ENCODE measurements around the gene PRKG2.
"Not testable (repeated sequence)": the region's sequence is repeated elsewhere in the genome, so short reads cannot be mapped to it uniquely, and the experiment has no call there.

Gene PRKG2

DNA sequence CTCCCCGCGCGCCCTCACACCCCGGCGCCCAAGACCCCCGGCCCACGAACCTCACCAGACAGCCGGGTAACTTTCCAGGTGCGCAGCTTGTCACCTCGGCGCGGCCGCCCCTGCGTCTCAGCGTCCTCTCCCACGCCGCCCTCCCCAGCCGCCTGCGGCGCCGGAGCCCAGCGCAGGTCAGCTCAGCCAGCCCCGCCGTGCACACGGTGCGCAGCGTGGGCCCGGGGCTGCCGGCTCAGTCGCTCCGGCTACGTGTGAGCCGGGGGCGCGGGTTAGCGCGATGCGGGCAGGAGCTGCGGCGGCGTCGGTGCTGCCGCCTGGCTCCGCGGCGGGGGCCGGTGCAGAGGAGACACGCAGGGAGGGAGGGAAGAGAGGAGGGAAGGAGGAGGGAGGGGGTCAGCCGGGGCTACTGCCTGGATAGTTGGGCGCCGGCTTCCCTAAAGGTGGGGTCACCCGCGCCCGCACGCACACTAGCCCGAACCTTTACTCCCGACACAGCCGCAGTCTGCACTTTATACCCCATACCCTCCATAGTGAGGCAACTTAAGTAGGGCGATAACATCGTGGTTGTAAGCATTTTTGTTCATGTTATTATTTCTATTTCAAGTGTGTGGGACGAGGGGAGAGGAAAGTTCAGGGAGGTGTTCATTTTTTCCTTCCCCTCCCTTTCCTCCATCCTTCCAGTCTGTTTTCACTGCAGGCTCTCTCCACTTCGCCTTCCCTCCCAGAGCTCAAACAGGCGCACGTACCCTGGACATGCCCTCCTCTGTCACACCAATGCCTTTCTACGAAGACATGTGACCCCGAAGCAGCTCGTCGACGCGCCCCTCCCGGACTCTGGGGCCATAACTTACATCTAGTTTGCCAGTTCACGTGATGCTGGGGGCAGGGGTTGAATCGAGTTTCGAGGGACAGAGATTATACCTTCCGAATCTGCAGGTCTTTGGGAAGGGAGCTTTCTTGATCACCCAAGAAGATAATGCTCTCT, at the start of gene PRKG2:
Gene PRKG2, minus strand, starts transcription at position 342 of the 988 bp plus-strand sequence. CDS start 10,175 bp downstream, outside the sequence.
- no peak for DNase-seq

- DNase-seq: peak in 2 of 3 donors; percentile 1 to 3
Measured at GRCh38 chr4:81260443-81261101, 45.5 kb upstream of the PRKG2 start.

DNA sequence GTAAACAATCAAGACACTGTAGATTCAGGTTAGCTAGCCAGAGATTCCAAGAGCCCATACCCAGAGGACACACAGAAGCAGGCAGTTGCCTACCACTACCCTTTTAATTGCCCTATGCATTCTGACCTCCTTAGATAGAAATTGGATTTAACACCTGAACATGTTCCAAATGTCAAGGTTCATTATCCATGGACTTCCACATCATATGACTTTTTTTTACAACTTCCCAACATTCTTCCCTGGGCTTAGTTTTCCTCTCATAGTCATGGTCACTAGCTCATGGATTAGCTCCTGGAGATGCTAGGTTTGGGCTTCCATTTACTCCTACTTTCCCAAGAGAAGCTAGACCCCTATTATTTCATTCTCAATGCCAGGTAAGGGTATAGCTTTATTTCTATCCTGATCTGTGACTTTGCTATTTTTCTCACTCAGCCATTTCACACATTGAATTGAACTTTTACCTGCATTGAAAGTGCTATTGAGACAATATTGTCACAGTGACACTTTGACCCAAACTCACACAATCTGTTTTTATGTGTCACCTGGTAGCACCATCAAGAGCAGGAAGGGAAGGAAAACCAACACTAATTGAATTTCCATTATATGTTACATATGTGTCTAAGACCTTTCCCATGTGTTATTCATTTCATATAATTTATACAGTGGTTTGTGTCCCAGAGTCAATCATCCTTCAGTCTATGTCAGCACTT, 44.0 kb upstream of the PRKG2 start:
- no peak for DNase-seq

DNA sequence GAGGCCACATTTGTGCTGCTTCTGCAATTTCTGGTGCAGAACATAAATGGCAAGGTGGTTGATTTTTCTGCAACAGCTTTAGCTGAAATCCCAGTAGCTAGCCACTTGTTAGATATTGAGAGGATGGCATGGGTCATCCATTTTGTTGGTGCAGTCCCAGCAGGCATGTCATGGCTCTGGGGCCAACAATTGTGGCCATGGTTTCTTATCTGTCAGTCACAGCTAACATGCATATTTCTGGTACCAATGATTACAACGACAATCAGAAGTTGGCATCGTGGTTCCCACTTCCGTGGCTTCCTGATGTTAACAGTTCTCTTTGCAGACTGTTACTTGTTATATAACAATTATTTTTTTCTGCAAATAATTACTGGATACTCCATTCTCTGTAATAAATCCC, 42.8 kb upstream of the PRKG2 start:
- DNase-seq: no peak

- DNase-seq: no peak
Measured at GRCh38 chr4:81257021-81257420, 42.0 kb upstream of the PRKG2 start.

- DNase-seq: no peak
Measured at GRCh38 chr4:81256059-81256970, 41.3 kb upstream of the PRKG2 start.

DNA sequence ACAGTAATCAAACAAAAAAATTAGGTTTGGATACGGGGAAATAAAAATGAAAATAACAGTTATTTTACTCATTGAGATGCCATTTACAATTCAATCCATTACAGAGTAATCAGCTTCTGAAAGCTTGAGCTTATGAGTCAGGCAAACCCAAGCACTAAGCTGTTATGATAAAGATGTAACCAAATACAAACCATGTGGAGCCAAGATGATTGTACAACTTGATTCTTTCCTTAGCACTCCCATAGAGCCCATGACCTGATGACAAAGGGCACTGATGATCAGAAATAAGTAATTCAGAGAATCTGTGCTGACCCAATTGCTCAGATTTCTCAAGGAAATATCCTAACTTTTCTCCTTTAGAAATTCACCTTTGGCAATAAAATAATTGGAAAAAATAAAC, 40.5 kb upstream of the PRKG2 start:
- no peak for DNase-seq

DNA sequence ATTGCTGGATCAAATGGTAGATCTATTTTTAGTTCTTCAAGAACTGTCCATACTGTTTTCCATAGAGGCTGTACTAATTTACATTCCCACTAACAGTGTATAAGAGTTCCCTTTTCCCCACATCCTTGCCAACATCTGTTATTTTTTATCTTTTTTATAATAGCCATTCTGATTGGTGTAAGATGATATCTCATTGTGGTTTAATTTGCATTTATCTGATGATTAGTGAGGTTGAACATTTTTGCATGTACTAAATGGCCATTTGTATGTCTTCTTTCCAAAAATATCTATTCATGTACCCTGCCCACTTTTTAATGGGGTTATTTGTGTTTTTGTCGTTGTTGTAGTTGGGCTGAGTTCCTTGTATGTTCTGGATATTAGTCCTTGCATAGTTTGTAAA, 35.4 kb upstream of the PRKG2 start:
- DNase-seq: no peak

GRCh38 chr4:81245218-81246009, 30.4 kb upstream of the PRKG2 start:
- DNase-seq: no peak

DNA sequence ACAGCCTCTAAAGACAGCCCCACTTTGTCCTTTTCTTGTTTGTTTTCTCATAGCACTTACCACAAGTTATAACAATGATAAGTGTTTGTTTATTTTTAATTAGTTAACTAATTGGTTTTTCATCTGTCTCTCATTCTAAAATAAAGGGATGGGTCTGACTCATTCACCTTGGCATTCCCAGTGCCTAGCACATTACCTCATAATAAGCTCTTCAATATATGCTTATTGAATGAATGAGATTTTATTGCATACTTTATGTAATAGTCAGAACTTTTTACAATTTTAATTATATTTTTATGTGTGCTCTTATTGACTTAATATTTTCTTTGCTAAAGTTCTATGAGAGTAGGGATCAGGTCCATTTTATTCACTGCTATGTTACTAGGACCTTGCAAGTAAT, 22.8 kb upstream of the PRKG2 start:
- no peak for DNase-seq

DNA sequence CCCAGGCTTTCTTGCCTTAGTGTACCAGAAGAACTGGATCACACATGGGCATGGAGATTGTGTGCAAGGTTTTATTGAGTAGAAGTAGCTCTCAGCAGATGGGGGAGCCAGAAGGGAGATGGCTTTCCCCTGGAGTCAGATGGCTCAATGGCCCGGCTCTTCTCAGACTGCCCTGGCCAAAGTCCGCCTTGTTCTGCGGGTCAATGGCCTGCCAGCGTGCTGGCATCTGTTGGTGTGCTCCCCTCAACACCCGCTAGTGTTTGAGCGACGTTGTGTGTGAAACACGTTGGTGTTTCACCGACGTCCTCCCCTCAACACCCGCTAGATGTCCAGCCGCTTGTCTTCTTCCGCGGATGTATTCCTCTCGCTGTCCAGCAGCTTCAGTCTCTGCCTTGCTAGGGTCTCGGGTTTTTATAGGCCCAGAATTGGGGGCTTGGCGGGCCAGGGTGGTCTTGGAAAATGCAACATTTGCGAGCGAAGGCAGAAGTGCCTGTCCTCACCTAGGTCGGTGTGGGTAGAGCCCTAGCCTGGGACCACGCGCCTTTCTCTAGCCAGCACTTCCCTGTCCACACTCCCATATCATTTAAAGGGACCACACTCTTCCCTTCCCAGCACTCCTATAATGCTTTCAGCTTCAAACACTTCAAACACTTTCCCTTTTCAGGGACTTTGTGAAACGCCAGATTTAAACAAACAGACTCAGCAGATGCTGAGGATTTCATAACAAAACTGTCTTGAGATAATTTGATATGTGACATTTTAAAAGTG, 21.1 kb upstream of the PRKG2 start:
- DNase-seq: no peak

DNA sequence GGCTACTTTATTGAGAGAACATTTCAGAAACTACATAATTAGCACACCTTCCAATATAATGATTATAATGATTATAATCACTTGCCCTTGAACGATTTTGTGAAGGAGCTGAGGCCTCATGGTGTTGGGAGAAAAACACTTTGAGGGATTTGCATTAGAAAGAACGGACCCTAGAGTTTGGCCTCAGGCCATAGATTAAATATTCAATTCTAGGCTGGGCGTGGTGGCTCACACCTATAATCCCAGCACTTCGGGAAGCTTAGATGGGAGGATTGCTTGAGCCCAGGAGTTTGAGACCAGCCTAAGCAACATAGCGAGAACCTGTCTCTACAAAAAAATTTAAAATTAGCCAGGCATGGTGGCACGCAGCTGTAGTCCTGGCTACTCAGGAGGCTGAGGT, 12.9 kb upstream of the PRKG2 start:
- DNase-seq: no peak

DNA sequence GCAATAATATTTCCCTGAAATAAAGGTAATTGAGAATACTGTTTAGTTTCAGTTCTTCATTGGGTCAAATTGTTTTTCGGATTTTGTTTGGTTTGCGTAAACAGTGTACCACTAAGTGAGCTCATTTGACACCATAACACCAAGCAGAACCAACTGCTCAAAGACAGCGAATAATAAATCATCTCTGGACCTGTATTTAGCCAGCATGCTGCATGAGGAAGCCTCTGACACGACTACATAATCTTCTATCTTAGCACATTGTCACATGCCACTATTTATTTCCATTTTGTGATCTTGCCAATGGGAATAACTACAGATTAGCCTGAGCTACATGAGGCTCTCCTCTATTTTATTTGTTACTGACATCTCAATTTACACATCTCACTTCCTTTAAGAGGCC, 12.1 kb upstream of the PRKG2 start:
- no peak for DNase-seq

GRCh38 chr4:81225252-81225651, 10.2 kb upstream of the PRKG2 start:
- DNase-seq: no peak

- DNase-seq: not testable (repeated sequence)
Measured at GRCh38 chr4:81222082-81222472, 7.1 kb upstream of the PRKG2 start.

DNA sequence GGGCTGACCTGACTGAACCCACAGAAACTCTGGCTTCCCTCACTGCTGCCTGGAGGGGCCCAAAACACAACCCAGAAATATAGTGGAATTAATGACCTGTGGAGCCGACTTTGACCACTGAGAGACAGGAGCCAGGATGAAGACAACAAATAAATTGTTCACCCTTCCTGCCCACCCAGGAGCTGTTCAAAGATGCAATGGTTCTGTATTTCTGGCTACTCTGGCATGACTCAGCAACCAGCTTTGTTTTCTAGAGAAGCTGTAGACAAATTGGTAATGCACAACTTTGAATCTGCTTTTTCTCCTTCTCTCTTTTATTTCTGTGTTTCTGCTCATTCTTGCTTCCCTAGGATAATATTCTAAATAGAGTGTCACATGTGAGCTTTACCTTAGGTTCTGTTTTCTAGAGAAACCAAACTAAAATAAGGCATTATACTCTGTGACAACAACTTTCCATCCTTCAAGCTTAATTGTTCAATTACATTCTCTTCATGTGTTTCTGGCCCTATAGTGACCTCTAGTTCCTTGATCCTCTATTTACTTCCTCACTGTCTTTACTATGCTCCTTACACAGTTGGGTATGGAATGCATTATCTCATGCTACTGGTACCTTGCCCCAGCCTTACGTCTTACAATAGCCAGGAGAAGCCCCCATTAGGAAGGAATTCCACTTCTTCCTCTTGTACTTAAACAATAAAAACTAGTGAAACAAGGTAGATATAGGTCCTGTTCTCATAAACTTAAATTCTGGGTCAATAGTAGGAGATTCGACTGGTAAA, 6.5 kb upstream of the PRKG2 start:
- DNase-seq: no peak

GRCh38 chr4:81220271-81220670, 5.2 kb upstream of the PRKG2 start:
- DNase-seq: no peak

DNA sequence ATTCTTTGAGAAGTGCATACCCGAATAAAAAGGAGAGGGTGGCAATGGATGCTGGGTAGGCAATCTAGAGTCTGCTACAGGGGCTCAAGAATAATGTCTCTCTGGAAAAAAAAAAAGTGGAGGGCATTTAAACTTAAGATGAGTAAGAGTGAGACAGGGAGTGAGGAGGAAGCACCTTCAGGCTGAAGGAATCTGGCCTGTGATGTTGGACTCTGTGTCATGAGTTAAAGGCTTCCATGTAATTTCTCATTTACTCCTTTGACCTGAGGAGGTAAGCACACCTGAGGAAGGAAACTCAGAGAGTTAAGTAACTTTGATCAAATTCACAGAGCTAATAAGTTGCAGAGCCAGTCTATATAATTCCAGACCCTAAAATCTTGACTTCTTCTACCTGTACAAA, 3.2 kb upstream of the PRKG2 start:
- no peak for DNase-seq

DNA sequence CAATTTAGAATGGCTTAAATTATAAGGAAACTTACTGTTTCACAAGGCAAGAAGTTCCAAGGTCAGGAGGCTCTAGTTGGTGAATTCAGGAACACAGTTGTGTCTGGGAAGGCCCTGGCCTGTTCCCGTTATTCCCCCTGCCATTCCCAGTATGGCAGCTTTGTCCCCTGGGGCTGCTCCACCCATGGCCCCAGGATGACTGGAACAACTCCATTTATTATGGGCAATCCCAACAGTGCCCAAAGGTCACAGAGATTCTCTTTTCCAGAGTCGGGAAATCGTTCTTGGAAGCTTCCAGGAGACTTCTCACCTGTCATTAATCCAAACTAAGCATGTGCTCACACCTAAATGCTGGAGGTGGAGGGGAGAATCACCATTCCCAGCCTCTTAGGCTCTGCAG, 2.8 kb upstream of the PRKG2 start:
- no peak for DNase-seq

- DNase-seq: no peak
Measured at GRCh38 chr4:81215931-81216330, 909 bp upstream of the PRKG2 start.

All from suppressor macrophage treated with lipopolysaccharide for 1 hour (primary cell).